Activated gamma-delta T cell (primary cell): ENCODE results near the gene PCED1B.
"Not testable (repeated sequence)": the region's sequence is repeated elsewhere in the genome, so short reads cannot be mapped to it uniquely, and the experiment has no call there.

Experiments
- DNase-seq: peaks from one replicate; lab custom pipeline; 2025; lab: John Stamatoyannopoulos, UW
- total RNA-seq, 2 donors: gene quantifications; one replicate each; lab custom pipeline; 2026; lab: John Stamatoyannopoulos, UW

The PCED1B gene
- total RNA-seq, result 40.1 to 40.9 reads per million in 2 donors

- peak; percentile 43 for DNase-seq
These were observed at the start of gene PCED1B, which contains the start of gene AMIGO2 for GRCh38 chr12:47079468-47079980. Gene PCED1B (plus strand): TSS chr12:47079621. CDS start chr12:47235064, 155,443 bp downstream. Gene AMIGO2 (minus strand): TSS chr12:47079959. CDS start chr12:47079002, 957 bp downstream.

GRCh38 chr12:47029903-47030302, 49.5 kb upstream of the PCED1B start:
- DNase-seq, result no peak

- DNase-seq, result no peak
These were observed 46.8 kb upstream of the PCED1B start for GRCh38 chr12:47032644-47033043.

- DNase-seq, result no peak
These were observed 46.3 kb upstream of the PCED1B start for GRCh38 chr12:47033081-47033480.

- no peak for DNase-seq
These were observed 45.4 kb upstream of the PCED1B start for GRCh38 chr12:47033789-47034555.

GRCh38 chr12:47034661-47035060, 44.8 kb upstream of the PCED1B start:
- DNase-seq, result no peak

- no peak for DNase-seq
These were observed 43.9 kb upstream of the PCED1B start for GRCh38 chr12:47035484-47035883.

GRCh38 chr12:47038270-47038748, 41.1 kb upstream of the PCED1B start:
- no peak for DNase-seq

- no peak for DNase-seq
These were observed 40.3 kb upstream of the PCED1B start for GRCh38 chr12:47039079-47039478.

GRCh38 chr12:47039756-47040155, 39.7 kb upstream of the PCED1B start:
- no peak for DNase-seq

- DNase-seq, result no peak
These were observed 38.1 kb upstream of the PCED1B start for GRCh38 chr12:47041327-47041726.

GRCh38 chr12:47048541-47048940, 30.9 kb upstream of the PCED1B start:
- no peak for DNase-seq

GRCh38 chr12:47051291-47051690, 28.1 kb upstream of the PCED1B start:
- DNase-seq, result not testable (repeated sequence)

- DNase-seq, result no peak
These were observed 27.1 kb upstream of the PCED1B start for GRCh38 chr12:47052274-47052673.

GRCh38 chr12:47053961-47054360, 25.5 kb upstream of the PCED1B start:
- no peak for DNase-seq

- DNase-seq, result no peak
These were observed 24.8 kb upstream of the PCED1B start for GRCh38 chr12:47054659-47055058.

GRCh38 chr12:47055856-47056255, 23.6 kb upstream of the PCED1B start:
- DNase-seq, result not testable (repeated sequence)

- not testable (repeated sequence) for DNase-seq
These were observed 22.5 kb upstream of the PCED1B start for GRCh38 chr12:47056944-47057343.

GRCh38 chr12:47058640-47059039, 20.8 kb upstream of the PCED1B start:
- not testable (repeated sequence) for DNase-seq

- no peak for DNase-seq
These were observed 13.9 kb upstream of the PCED1B start for GRCh38 chr12:47065546-47065945.

- no peak for DNase-seq
These were observed 13.0 kb upstream of the PCED1B start for GRCh38 chr12:47066278-47067025.

- DNase-seq, result no peak
These were observed 12.2 kb upstream of the PCED1B start for GRCh38 chr12:47067176-47067575.
